PC-3 (cell line): ENCODE results near the gene CSK. TPM values are rescaled to one million over a fixed set of nuclear protein-coding genes. Genes with fewer than 3 reads are reported as not detected.

Experiments
- ATAC-seq: fragments of 200-7000 bp; cut with Tn5 transposase; 2 replicates; pipeline ENCODE4 v1.9.1; 2020; ENCODE audit warnings: mild to moderate bottlenecking, moderate library complexity
- BruUV-seq: library from RNA; stranded (reverse); fragments of 400-500 nt; replicated peaks from 2 replicates; lab custom pipeline; 2021; lab: Mats Ljungman, UMichigan
- CTCF ChIA-PET: fragments of 300-600 bp; sonication (Branson Sonifier 250); formaldehyde crosslinking; loops from one replicate; lab custom pipeline; 2022; ENCODE audit warnings: antibody characterized with exemption; lab: Charles Lee
- POLR2A ChIA-PET: fragments of 300-600 bp; sonication (Branson Sonifier 250); formaldehyde crosslinking; loops from one replicate; lab custom pipeline; 2022; ENCODE audit warnings: antibody characterized with exemption; ENCODE audit not compliant: unreplicated experiment; lab: Charles Lee
- DNase-seq: peaks from one replicate; pipeline ENCODE4 v3.0.0-alpha.2; 2015
- H2AFZ ChIP-seq: fragments of 300-600 bp; sonication (generic); 2 replicates; pipeline ENCODE4 v1.6.0; 2016; ENCODE audit warnings: antibody characterized with exemption, low read length
- H3F3A ChIP-seq: fragments of 300-600 bp; sonication (generic); one replicate; pipeline ENCODE4 v1.6.0; 2017; ENCODE audit warnings: antibody characterized with exemption, low read length, control low read depth, mild to moderate bottlenecking; ENCODE audit not compliant: unreplicated experiment
- H3K27ac ChIP-seq: fragments of 300-600 bp; sonication (generic); 2 replicates; pipeline ENCODE4 v1.5.1; 2016; ENCODE audit warnings: mild to moderate bottlenecking, low read length
- H3K27me3 ChIP-seq: fragments of 300-600 bp; sonication (generic); 2 replicates; pipeline ENCODE4 v1.6.1; 2016; ENCODE audit warnings: low read length, mixed read lengths
- H3K36me3 ChIP-seq: fragments of 300-600 bp; sonication (generic); 2 replicates; pipeline ENCODE4 v1.6.1; 2016; ENCODE audit warnings: low read depth, mixed run types, low read length, mixed read lengths
- H3K4me1 ChIP-seq: fragments of 300-600 bp; sonication (generic); 2 replicates; pipeline ENCODE4 v1.5.1; 2016; ENCODE audit warnings: low read length; ENCODE audit not compliant: insufficient read depth
- H3K4me2 ChIP-seq: fragments of 300-600 bp; sonication (generic); 2 replicates; pipeline ENCODE4 v1.6.0; 2016; ENCODE audit warnings: low read length
- H3K4me3 ChIP-seq: fragments of 300-600 bp; sonication (generic); 2 replicates; pipeline ENCODE4 v1.5.1; 2016; ENCODE audit warnings: mild to moderate bottlenecking, low read length, mixed read lengths
- H3K79me2 ChIP-seq: fragments of 300-600 bp; sonication (generic); 2 replicates; pipeline ENCODE4 v1.6.1; 2017; ENCODE audit warnings: low read length, mixed read lengths
- H3K9ac ChIP-seq: fragments of 300-600 bp; sonication (generic); 2 replicates; pipeline ENCODE4 v1.6.0; 2016; ENCODE audit warnings: mild to moderate bottlenecking, low read length
- H3K9me2 ChIP-seq: fragments of 300-600 bp; sonication (generic); replicated peaks from 2 replicates; pipeline ENCODE4 v1.6.1; 2016; ENCODE audit warnings: mixed run types, low read length, mixed read lengths
- H3K9me3 ChIP-seq: fragments of 300-600 bp; sonication (generic); 2 replicates; pipeline ENCODE4 v1.6.1; 2016; ENCODE audit warnings: low read length, mixed read lengths
- H4K20me1 ChIP-seq: fragments of 300-600 bp; sonication (generic); 2 replicates; pipeline ENCODE4 v1.6.1; 2016; ENCODE audit warnings: low read length, mixed read lengths
- EZH2 ChIP-seq: fragments of 300-600 bp; sonication (generic); IDR thresholded peaks from one replicate; pipeline ENCODE4 v1.6.1; 2017; ENCODE audit warnings: antibody characterized with exemption, mild to moderate bottlenecking, low read length; ENCODE audit not compliant: unreplicated experiment
- EZH2phosphoT487 ChIP-seq: fragments of 300-600 bp; sonication (generic); IDR thresholded peaks from 2 replicates; pipeline ENCODE4 v1.6.1; 2018; ENCODE audit warnings: mild to moderate bottlenecking, antibody characterized with exemption, low read length, borderline replicate concordance
- intact Hi-C: fragments of 100-400 bp; cut with micrococcal nuclease; formaldehyde crosslinking; loops from 2 replicates; pipeline ENCODE4 v1.9.0; 2023
- total RNA-seq: library from RNA; depleted of rRNA; stranded (reverse); fragments of >200 nt; gene quantifications from 2 replicates; pipeline ENCODE4 v1.2.3, GENCODE V29; 2014
- TF ChIP-seq, protein P1 (sequence below): fragments of 300-600 bp; sonication (generic); conservative IDR thresholded peaks from 2 replicates; pipeline ENCODE4 v1.5.1; 2017; ENCODE audit warnings: antibody characterized with exemption, low read depth, mild to moderate bottlenecking, low read length

The CSK gene
- total RNA-seq, 1 experiment from 2014 or later = 38.0 TPM

DNA sequence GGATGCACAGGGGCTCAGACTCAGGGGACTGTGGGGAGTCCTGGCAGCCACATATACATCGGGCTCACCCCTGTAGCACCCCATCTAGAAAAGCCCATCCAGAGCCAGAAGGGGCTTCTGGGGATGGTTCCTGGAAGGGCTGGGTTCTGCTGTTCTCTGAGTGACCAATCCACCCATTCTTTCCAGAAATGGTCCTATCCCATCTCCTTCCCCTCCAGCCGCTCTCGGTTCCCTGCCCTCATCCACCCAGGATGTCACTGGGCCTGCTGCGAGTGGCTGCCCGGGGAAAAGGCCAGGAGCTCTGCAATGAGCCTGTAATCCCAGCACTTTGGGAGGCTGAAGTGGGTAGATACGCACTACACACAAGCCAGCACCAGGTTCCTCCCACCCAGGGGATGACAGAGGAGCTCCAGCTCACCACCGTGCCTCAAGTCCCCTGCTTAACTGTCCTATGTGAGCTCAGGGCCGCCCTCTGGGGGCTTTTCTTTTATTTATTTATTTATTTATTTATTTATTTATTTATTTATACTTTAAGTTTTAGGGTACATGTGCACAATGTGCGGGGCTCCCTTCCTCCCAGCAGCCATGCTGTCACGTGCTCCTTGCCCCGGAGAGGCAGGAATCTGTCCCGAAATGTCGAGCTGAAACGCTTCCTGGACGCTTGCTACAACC is 13.6 kb upstream of the CSK start:
- POLR2A ChIA-PET = interaction anchor here (0.6 to 0.7 kb wide), 2 partner anchors 107 to 140 kb away, joined by 3 read pairs; no protein-coding TSS in a partner anchor
- peak overlapping the region; percentile 61 for H3K4me3 ChIP-seq
- no peaks in the 10 kb centered on the region for H3K9me3 ChIP-seq
- ATAC-seq (0 out of 2 replicates have a peak, but pooled peaks have one; percentile 11), DNase-seq (no peak)
- no peaks in the 10 kb centered on the region for H3K36me3 ChIP-seq
- no peak overlapping the region for H3K27ac ChIP-seq
- H2AFZ ChIP-seq = peak overlapping the region; percentile 95
- TF ChIP-seq, protein P1, sequence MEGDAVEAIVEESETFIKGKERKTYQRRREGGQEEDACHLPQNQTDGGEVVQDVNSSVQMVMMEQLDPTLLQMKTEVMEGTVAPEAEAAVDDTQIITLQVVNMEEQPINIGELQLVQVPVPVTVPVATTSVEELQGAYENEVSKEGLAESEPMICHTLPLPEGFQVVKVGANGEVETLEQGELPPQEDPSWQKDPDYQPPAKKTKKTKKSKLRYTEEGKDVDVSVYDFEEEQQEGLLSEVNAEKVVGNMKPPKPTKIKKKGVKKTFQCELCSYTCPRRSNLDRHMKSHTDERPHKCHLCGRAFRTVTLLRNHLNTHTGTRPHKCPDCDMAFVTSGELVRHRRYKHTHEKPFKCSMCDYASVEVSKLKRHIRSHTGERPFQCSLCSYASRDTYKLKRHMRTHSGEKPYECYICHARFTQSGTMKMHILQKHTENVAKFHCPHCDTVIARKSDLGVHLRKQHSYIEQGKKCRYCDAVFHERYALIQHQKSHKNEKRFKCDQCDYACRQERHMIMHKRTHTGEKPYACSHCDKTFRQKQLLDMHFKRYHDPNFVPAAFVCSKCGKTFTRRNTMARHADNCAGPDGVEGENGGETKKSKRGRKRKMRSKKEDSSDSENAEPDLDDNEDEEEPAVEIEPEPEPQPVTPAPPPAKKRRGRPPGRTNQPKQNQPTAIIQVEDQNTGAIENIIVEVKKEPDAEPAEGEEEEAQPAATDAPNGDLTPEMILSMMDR = no peak
- TF ChIP-seq EZH2phosphoT487 (no peak), EZH2 (no peak)
- no peaks in the 10 kb centered on the region for H3K4me1 ChIP-seq
- no peaks in the 10 kb centered on the region for H3K9me2 ChIP-seq
- H4K20me1 ChIP-seq = no peaks in the 10 kb centered on the region
- BruUV-seq = no TSS peak
- no peak overlapping the region for H3K9ac ChIP-seq
- intact Hi-C loops = loop anchor here (1.0 to 5.0 kb wide), 2 partner anchors 116 to 133 kb away; no protein-coding TSS in a partner anchor
- peak overlapping the region; percentile 87 for H3K4me2 ChIP-seq
- no peaks in the 10 kb centered on the region for H3F3A ChIP-seq
- CTCF ChIA-PET = interaction anchor here (0.6 to 2.3 kb wide), 5 partner anchors 9 to 137 kb away, joined by 3 to 13 read pairs (median 7); no protein-coding TSS in a partner anchor
- no peaks in the 10 kb centered on the region for H3K27me3 ChIP-seq
- H3K79me2 ChIP-seq = no peaks in the 10 kb centered on the region

DNA sequence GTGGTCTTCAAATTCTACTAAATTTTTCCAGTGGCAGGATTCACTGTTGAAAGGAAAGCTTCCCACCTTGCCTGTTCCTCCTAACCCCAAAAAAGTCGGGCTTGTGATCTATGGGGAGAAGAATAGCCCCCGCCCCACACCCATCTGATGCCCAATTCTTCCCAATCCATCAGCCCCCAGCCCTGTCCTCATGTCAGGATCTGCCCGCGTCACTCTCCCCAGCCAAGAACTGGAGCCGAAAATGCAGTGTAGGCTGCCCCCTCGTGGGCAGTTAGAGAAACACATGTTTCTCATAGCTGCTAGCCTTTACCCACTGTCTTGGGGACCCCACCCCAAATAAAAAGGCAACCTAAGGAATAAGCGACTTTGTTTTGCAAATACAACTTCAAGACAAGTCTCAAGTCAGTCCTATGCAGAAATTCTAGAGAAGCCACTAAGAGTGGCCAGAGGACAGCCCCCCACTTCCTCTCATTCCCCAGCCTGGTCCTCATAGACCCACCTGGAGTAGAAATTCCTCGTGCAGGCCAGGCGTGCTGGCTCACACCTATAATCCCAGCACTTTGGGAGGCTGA is 13.0 kb upstream of the CSK start:
- no peaks in the 10 kb centered on the region for H4K20me1 ChIP-seq
- ATAC-seq (peak; percentile 58), DNase-seq (peak; percentile 64)
- H3K79me2 ChIP-seq = no peaks in the 10 kb centered on the region
- H3F3A ChIP-seq = no peaks in the 10 kb centered on the region
- no peaks in the 10 kb centered on the region for H3K27me3 ChIP-seq
- no TSS peak for BruUV-seq
- intact Hi-C loops = loop anchor here (1.0 to 5.0 kb wide), 2 partner anchors 117 to 134 kb away; no protein-coding TSS in a partner anchor
- peak overlapping the region; percentile 95 for H2AFZ ChIP-seq
- H3K9me2 ChIP-seq = no peaks in the 10 kb centered on the region
- ChIA-PET CTCF (interaction anchor here (0.6 to 2.3 kb wide), 6 partner anchors 9 to 213 kb away, joined by 3 to 13 read pairs (median 6); no protein-coding TSS in a partner anchor), POLR2A (interaction anchor here (0.5 to 0.7 kb wide), 4 partner anchors 43 to 196 kb away, joined by 3 to 10 read pairs (median 3); no protein-coding TSS in a partner anchor)
- H3K4me2 ChIP-seq = peak overlapping the region; percentile 87
- no peaks in the 10 kb centered on the region for H3K36me3 ChIP-seq
- peak overlapping the region; percentile 61 for H3K4me3 ChIP-seq
- H3K4me1 ChIP-seq = no peaks in the 10 kb centered on the region
- H3K9me3 ChIP-seq = no peaks in the 10 kb centered on the region
- no peak overlapping the region for H3K9ac ChIP-seq
- H3K27ac ChIP-seq = no peak overlapping the region
- TF ChIP-seq EZH2 = no peak
- TF ChIP-seq, protein P1 = peak; percentile 89
